HG03196 (cell line): ENCODE data around the gene CFAP97D2.
"Not testable (repeated sequence)": the region's sequence is repeated elsewhere in the genome, so short reads cannot be mapped to it uniquely, and the experiment has no call there.

Experiments
- ATAC-seq: cut with Tn5 transposase; IDR thresholded peaks from one replicate; pipeline ENCODE4 v1.9.1; 2021; ENCODE audit not compliant: unreplicated experiment

CFAP97D2 gene

GRCh38 chr13:114157869-114158495, 21.1 kb upstream of the CFAP97D2 start:
- no peak for ATAC-seq

DNA sequence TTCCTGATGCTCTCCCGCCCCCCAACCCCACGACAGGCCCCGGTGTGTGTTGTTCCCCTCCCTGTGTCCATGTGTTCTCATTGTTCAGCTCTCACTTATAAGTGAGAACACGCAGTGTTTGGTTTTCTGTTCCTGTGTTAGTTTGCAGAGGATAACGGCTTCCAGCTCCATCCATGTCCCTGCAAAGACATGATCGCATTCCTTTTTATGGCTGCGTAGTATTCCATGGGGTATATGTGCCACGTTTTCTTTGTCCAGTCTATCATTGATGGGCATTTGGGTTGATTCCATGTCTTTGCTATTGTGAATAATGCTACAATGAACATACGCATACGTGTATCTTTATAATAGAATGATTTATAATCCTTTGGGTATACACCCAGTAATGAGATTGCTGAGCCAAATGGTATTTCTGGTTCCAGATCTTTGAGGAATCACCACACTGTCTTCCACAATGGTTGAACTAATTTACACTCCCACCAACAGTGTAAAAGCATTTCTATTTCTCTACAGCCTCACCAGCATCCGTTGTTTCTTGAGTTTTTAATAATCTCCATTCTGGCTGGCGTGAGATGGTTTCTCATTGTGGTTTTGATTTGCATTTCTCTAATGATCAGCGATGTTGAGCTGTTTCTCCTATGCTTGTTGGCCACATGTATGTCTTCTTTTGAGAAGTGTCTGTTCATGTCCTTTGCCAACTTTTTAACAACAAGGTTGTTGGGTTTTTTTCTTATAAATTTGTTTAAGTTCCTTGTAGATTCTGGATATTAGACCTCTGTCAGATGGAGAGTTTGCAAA, 20.0 kb upstream of the CFAP97D2 start:
- not testable (repeated sequence) for ATAC-seq

DNA sequence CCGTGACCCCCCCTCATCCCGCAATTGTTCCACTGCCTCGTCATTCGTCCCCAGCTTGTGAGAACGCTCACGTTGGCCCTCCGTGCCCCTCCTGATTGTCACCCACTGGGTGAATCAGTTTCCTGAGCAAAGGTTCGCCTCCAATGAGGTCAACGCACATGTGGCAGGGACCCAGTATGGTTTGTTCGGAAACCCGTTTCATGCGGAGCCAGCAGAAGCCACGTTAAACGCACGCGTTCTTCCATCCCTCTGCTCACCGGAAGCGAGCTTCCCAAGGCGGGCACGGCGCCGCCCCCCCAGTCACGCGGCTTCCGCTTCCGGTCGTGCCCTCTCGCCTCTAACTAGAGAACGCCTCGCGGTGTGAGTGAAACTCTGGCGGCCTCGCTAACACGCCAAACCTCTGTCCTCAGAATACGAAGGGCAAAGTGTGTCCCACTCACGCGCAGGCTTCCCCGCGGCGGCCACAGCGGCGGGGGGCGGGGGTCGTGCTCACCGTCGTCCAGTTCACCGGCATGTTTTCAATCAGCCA, 18.0 kb upstream of the CFAP97D2 start:
- no peak for ATAC-seq

GRCh38 chr13:114161644-114162532, 17.2 kb upstream of the CFAP97D2 start:
- ATAC-seq: no peak

DNA sequence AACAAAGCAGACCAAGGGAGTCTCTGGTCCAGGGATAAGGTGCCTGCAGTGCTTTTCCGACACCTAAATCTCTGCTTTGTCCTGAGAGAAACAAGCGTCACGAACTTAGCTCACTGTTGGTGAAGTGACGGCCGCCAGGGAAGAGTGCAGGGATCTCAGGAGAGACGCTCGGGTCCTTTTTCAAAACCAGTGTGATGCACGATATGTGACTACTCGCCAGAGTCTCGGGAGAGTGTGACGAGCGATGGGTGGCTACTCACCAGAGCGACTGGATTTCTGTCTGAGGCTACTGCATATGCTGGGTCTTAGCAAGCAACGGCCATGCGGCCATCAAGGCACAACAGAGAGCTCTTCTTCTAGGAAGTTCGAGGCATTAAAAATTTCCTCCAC, 16.5 kb upstream of the CFAP97D2 start:
- no peak for ATAC-seq

DNA sequence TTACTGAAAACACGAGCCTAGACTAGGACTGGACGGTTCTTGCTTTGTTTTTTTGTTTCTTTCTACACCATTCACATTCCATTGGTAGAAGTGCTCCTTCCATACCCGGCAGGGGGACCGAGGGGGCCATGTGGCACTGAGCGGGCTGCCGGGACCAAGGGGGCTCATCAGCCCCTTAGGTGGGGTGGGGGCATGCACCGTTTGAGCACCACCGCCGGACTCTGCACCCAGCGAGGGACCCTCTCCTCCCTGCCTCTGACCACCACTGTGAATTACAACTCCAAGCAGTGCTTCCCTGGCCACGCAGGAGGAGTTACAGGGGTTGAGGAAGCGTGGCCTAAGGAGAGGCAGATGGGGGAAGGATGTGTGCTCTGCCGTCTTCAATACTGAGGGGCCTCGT, 15.0 kb upstream of the CFAP97D2 start:
- no peak for ATAC-seq

DNA sequence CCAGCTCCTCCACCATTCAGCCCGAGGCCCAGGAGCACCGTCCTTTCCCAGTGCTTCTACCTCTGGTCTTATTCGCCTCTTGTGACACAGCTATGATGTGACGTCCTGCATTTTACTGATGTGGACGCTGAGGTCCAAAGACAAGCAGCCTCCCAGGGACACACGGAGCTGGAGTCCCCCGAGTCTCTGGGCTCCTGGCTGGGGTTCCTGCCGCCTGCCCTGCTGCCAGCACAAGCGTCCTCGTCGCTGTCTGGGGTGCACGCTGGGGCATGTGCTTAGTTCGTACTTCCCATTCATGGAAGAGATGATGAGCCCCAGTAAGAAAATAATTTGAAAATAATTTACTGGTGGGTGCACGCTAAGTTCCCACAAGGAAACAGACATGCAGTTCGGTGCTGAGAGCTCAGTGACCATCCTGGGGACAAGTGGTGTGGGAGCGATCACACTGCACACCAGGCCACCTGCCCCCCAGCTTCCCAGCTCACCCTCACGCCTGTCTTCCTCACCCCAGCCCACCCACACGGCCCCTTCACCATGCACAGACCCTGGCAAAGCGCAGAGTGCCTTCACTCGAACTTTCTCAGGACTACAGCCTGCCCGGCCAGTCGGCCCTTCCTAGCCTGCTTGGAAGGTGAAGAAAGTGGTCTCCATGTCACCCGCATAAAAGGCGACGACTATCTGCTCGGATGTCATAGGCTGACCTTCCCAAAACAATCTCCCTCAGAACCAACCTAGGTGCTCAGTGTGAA, 14.2 kb upstream of the CFAP97D2 start:
- no peak for ATAC-seq

GRCh38 chr13:114166381-114167131, 12.5 kb upstream of the CFAP97D2 start:
- no peak for ATAC-seq

- ATAC-seq: no peak
These were observed 11.6 kb upstream of the CFAP97D2 start for GRCh38 chr13:114167426-114167825.

DNA sequence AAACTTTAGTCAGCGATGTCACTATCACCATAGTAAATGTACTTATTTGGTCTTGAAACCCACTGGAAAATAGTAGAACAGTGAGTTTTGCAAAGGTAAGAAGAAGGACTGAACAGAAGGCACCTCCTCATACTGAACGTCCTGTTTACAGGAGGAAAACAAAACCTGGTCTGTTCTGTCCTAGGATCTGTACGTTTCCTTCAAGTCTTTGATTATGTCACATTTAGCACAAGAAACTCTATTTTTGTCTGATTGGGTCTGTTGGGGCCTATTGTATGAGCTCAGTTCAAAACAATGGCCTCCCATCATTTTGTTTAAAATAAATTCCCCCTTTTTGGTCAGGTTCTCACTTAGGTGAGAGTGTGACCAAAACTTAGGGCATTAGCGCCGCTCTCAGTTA, 11.2 kb upstream of the CFAP97D2 start:
- ATAC-seq: no peak

- ATAC-seq: no peak
These were observed 5.8 kb upstream of the CFAP97D2 start for GRCh38 chr13:114173272-114173671.

DNA sequence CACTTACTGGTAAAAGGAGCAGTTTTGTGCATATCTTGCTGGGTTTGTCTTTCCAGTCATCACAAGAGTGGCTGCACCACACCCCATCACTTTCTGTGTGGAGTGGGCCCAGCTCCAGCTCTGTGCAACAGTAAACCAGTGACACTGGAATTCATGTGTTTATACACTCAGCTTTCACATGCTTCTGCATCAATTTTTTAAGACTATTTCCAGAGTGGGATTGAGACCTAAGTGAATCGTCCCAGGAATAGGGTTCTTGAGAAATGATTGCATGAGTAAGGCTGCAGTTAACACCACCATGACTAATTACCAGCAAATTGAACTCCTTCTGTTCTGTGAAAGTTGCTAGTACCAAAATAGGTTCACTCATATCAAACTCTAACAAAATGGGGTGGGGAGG, 5.3 kb upstream of the CFAP97D2 start:
- no peak for ATAC-seq

DNA sequence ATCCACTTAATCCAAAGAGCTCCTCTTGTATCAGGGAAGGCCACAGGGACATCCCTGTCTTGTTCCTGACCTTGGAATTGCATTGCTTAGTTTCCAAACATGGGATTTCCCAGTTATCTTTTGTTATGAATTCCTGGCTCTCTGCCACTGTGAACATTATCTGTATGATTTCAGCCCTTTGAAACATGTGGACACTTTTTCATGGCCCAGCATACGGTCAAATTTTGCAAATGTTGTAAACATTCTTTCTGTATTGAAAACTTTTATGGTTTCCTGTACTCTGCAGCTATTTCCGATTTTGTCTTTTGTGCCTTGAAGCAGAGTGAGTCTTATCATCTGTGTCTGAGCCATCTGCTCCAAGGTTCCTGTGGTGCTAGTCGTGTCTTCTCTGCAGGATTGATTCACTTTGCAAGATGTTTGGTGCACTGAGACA, 4.5 kb upstream of the CFAP97D2 start:
- ATAC-seq: no peak

DNA sequence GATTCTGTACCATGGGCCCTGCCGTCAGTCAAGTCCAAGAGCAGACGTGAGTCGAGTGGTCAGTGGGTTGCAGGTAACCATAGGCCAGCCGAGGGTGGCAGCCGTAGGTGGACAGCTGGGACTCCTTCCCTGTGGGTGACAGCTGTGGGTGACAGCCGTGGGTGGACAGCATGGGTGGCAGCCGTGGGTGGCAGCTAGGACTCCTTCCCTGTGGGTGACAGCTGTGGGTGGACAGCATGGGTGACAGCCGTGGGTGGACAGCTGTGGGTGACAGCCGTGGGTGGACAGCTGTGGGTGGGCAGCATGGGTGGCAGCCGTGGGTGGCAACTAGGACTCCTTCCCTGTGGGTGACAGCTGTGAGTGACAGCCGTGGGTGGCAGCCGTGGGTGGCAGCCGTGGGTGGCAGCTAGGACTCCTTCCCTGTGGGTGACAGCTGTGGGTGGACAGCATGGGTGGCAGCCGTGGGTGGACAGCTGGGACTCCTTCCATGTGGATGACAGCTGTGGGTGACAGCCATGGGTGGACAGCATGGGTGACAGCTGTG, 2.6 kb upstream of the CFAP97D2 start:
- ATAC-seq: not testable (repeated sequence)

DNA sequence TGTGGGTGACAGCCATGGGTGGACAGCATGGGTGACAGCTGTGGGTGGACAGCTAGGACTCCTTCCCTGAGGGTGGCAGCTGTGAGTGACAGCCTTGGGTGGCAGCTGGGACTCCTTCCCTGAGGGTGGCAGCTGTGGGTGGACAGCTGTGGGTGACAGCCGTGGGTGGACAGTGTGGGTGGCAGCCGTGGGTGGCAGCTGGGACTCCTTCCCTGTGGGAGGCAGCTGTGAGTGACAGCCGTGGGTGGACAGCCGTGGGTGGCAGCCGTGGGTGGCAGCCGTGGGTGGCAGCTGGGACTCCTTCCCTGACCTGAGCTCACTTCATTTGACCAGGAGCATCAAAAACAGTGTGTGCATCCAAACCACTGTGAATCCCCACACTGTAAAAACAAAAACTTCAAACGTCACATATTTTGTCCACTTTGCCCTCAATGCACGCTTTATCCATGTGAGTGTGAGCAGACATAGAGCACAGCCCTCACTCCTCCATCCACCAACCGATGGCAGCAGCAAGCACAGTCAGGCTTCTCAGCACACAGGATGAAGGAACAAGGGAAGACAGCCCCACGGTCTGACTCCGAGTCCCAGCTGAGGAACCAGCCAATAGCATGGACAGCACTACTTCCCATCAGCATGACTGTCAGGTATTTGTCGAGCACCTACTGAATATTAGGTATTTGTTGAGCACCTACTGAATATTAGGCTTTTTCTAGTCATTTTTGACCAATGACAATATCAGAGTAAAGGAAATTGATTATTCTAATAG, 1.6 kb upstream of the CFAP97D2 start:
- no peak for ATAC-seq

DNA sequence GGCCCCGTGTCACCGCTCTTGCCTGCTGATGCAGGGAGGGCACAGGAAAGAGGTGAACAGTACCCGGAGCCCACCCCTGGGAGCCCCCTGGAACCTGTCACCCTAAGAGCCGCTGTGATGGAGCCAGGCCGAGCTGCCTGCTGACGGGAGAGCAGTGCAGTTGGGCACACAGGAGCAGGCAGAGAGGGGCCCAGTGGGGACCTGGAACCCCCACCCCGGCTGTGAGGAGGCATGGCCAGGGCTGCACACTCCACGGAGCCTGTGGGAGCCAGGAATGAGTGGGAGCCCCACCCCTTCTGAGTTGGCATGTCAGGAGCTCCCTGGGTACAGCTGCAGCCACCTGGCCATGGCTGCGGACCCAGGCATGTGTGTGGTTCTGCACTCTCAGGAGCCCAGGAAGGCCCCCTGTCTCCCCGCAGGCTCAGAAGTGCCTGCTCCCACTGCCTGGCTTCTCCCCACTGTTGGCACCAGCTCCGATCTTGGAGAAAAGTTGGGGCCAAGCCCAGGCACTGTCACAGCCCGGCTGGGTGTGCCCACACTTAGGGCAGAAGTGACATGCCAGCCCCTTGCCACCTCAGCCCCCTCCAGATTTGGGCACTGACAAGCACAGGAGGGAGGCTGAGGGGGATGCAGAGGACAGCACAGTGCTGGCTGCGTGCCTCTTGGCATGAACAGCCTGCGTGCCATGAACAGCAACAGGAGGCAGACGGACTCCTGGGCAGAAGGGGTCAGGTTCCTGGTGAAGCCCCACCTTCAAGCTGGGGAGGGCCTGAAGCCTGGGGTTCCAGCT, 6.3 kb downstream of the CFAP97D2 start:
- ATAC-seq: no peak

GRCh38 chr13:114194853-114195252, 15.8 kb downstream of the CFAP97D2 start:
- no peak for ATAC-seq

- no peak for ATAC-seq
These were observed 17.6 kb downstream of the CFAP97D2 start for GRCh38 chr13:114196629-114197028.
